BLaER1 (cell line): ENCODE results near the gene PTPRG.

Experiments used
- H3K27ac ChIP-seq: shearing (Covaris generic); formaldehyde crosslinking; 2 replicates; pipeline ENCODE4 v1.8.1; 2022
- H3K27me3 ChIP-seq: shearing (Covaris generic); formaldehyde crosslinking; 2 replicates; pipeline ENCODE4 v1.8.1; 2022
- H3K36me3 ChIP-seq: shearing (Covaris generic); formaldehyde crosslinking; 2 replicates; pipeline ENCODE4 v1.8.1; 2022
- H3K4me1 ChIP-seq: shearing (Covaris generic); formaldehyde crosslinking; 2 replicates; pipeline ENCODE4 v1.8.1; 2022
- H3K4me2 ChIP-seq: shearing (Covaris generic); formaldehyde crosslinking; 2 replicates; pipeline ENCODE4 v1.8.1; 2022
- H3K4me3 ChIP-seq: shearing (Covaris generic); formaldehyde crosslinking; 2 replicates; pipeline ENCODE4 v1.8.1; 2022
- H3K9ac ChIP-seq: shearing (Covaris generic); formaldehyde crosslinking; 2 replicates; pipeline ENCODE4 v1.8.1; 2022
- H3K9me3 ChIP-seq: shearing (Covaris generic); formaldehyde crosslinking; 2 replicates; pipeline ENCODE4 v1.8.1; 2022
- H4K20me1 ChIP-seq: shearing (Covaris generic); formaldehyde crosslinking; 2 replicates; pipeline ENCODE4 v1.8.1; 2022
- Cebpa-rat ChIP-seq: shearing (Covaris generic); IDR thresholded peaks from 2 replicates; pipeline ENCODE4 v1.8.1; 2022

The PTPRG gene

GRCh38 chr3:62133015-62133414, 571.6 kb downstream of the PTPRG start:
- H3K27me3 ChIP-seq: no peaks in the 10 kb centered on the region
- no peaks in the 10 kb centered on the region for H4K20me1 ChIP-seq
- H3K9ac ChIP-seq: no peak overlapping the region
- H3K4me2 ChIP-seq: no peak overlapping the region
- H3K27ac ChIP-seq: no peak overlapping the region
- H3K4me3 ChIP-seq: no peak overlapping the region
- TF ChIP-seq Cebpa-rat: no peak
- no peaks in the 10 kb centered on the region for H3K9me3 ChIP-seq
- no peaks in the 10 kb centered on the region for H3K36me3 ChIP-seq
- H3K4me1 ChIP-seq: no peaks in the 10 kb centered on the region

GRCh38 chr3:62134061-62134496, 572.7 kb downstream of the PTPRG start:
- no peaks in the 10 kb centered on the region for H4K20me1 ChIP-seq
- H3K4me3 ChIP-seq: no peak overlapping the region
- H3K27me3 ChIP-seq: no peaks in the 10 kb centered on the region
- H3K4me1 ChIP-seq: no peaks in the 10 kb centered on the region
- H3K9ac ChIP-seq: no peak overlapping the region
- no peak overlapping the region for H3K27ac ChIP-seq
- no peak overlapping the region for H3K4me2 ChIP-seq
- H3K36me3 ChIP-seq: no peaks in the 10 kb centered on the region
- H3K9me3 ChIP-seq: no peaks in the 10 kb centered on the region
- TF ChIP-seq Cebpa-rat: no peak

DNA sequence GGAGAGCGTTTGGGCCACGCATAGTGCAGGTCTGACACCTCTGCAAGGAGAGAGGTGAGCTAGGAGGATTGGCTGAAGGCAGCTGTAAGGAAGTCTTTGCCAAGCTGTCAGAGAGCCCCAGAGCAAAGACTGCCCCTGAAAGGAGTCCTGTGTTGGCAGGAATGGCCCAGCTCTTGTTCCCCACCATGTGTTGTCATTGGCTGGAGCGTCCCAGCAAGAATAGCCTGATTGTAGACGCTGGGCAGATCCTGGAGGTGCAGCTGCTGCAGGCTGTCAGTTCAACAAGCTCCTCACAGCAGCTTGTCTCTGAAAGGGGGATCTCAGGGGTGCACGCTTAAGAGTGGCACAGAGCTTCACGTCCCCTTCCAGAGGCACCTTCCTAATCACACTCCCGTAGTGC, 574.4 kb downstream of the PTPRG start:
- no peak for TF ChIP-seq Cebpa-rat
- Histone ChIP-seq H3K4me2 (no peak overlapping the region), H3K36me3 (no peaks in the 10 kb centered on the region), H3K9me3 (no peaks in the 10 kb centered on the region), H3K9ac (no peak overlapping the region), H3K27me3 (no peaks in the 10 kb centered on the region), H3K4me1 (no peaks in the 10 kb centered on the region), H3K27ac (no peak overlapping the region), H4K20me1 (no peaks in the 10 kb centered on the region), H3K4me3 (no peak overlapping the region)

DNA sequence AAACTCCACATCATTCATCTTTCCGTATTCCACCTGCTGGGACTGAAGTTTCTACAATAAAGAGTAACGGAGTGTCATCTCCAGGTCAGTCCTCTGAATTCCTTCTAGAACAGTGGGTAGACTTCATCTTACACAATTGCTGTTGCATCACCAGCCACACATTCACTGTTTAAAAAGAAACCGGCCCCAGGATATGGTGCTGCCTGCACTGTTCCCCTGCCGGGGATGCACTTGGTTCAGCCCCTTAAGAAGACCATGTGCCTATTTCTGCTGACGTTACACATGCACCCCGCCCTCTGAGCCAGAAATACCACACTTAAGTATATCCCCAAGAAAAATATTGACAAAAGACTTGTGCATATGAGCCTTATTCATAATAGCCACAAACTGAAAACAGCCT, 578.6 kb downstream of the PTPRG start:
- Histone ChIP-seq H3K36me3 (no peaks in the 10 kb centered on the region), H3K27ac (no peak overlapping the region), H3K27me3 (no peaks in the 10 kb centered on the region), H3K4me3 (no peak overlapping the region), H3K4me2 (no peak overlapping the region), H3K9me3 (no peaks in the 10 kb centered on the region), H3K4me1 (peaks cover 6% of the 10 kb centered on the region), H3K9ac (no peak overlapping the region), H4K20me1 (no peaks in the 10 kb centered on the region)
- TF ChIP-seq Cebpa-rat: no peak

- H3K27me3 ChIP-seq: no peaks in the 10 kb centered on the region
- H3K27ac ChIP-seq: no peak overlapping the region
- no peak for TF ChIP-seq Cebpa-rat
- H3K4me2 ChIP-seq: no peak overlapping the region
- H3K9ac ChIP-seq: no peak overlapping the region
- H3K9me3 ChIP-seq: no peaks in the 10 kb centered on the region
- H4K20me1 ChIP-seq: no peaks in the 10 kb centered on the region
- peaks cover 6% of the 10 kb centered on the region for H3K4me1 ChIP-seq
- no peak overlapping the region for H3K4me3 ChIP-seq
- H3K36me3 ChIP-seq: no peaks in the 10 kb centered on the region
Measured at GRCh38 chr3:62142331-62143085, 581.1 kb downstream of the PTPRG start.

GRCh38 chr3:62143843-62144450, 582.6 kb downstream of the PTPRG start:
- Histone ChIP-seq H3K4me1 (peaks cover 6% of the 10 kb centered on the region), H3K4me3 (no peak overlapping the region), H3K36me3 (no peaks in the 10 kb centered on the region), H3K9me3 (no peaks in the 10 kb centered on the region), H4K20me1 (no peaks in the 10 kb centered on the region), H3K4me2 (no peak overlapping the region), H3K27ac (no peak overlapping the region), H3K9ac (no peak overlapping the region), H3K27me3 (no peaks in the 10 kb centered on the region)
- no peak for TF ChIP-seq Cebpa-rat

GRCh38 chr3:62144482-62144881, 583.1 kb downstream of the PTPRG start:
- Histone ChIP-seq H3K4me3 (no peak overlapping the region), H3K36me3 (no peaks in the 10 kb centered on the region), H4K20me1 (no peaks in the 10 kb centered on the region), H3K27ac (no peak overlapping the region), H3K4me1 (peaks cover 6% of the 10 kb centered on the region), H3K9ac (no peak overlapping the region), H3K4me2 (no peak overlapping the region), H3K27me3 (no peaks in the 10 kb centered on the region), H3K9me3 (no peaks in the 10 kb centered on the region)
- no peak for TF ChIP-seq Cebpa-rat

GRCh38 chr3:62145086-62145757, 583.9 kb downstream of the PTPRG start:
- H3K4me2 ChIP-seq: no peak overlapping the region
- no peak overlapping the region for H3K4me3 ChIP-seq
- H3K4me1 ChIP-seq: peaks cover 6% of the 10 kb centered on the region
- no peak for TF ChIP-seq Cebpa-rat
- no peak overlapping the region for H3K9ac ChIP-seq
- H3K9me3 ChIP-seq: no peaks in the 10 kb centered on the region
- no peak overlapping the region for H3K27ac ChIP-seq
- no peaks in the 10 kb centered on the region for H4K20me1 ChIP-seq
- H3K36me3 ChIP-seq: no peaks in the 10 kb centered on the region
- H3K27me3 ChIP-seq: no peaks in the 10 kb centered on the region

GRCh38 chr3:62149539-62149938, 588.2 kb downstream of the PTPRG start:
- Histone ChIP-seq H3K9me3 (no peaks in the 10 kb centered on the region), H4K20me1 (no peaks in the 10 kb centered on the region), H3K36me3 (no peaks in the 10 kb centered on the region), H3K27ac (no peak overlapping the region), H3K4me2 (no peak overlapping the region), H3K27me3 (no peaks in the 10 kb centered on the region), H3K4me3 (no peak overlapping the region), H3K9ac (no peak overlapping the region), H3K4me1 (peaks cover 2% of the 10 kb centered on the region)
- TF ChIP-seq Cebpa-rat: no peak

DNA sequence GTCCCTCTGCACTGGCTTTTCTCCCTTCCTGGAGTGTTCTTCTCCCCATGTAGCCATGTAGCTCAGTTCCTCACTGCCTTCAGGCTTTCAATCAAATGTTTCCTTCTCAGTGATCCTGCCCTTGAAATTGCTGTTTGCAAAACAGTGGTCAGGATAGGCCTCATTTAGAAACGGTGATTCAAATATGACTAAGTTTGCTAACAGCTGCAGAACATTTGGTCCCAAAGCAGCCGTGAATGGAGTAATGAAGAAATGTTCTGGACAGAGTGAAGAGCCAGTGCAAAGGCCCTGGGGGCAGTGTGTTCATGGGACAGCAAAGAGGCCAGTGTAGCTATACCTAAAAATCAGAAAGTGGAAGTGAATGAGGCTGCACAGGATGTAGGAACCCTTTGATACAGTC, 588.6 kb downstream of the PTPRG start:
- Histone ChIP-seq H4K20me1 (no peaks in the 10 kb centered on the region), H3K4me2 (no peak overlapping the region), H3K4me3 (no peak overlapping the region), H3K9ac (no peak overlapping the region), H3K36me3 (no peaks in the 10 kb centered on the region), H3K9me3 (no peaks in the 10 kb centered on the region), H3K4me1 (no peaks in the 10 kb centered on the region), H3K27me3 (no peaks in the 10 kb centered on the region), H3K27ac (no peak overlapping the region)
- TF ChIP-seq Cebpa-rat: no peak
